Measurements from ENCODE around the gene PLCL2.

PLCL2 gene

DNA sequence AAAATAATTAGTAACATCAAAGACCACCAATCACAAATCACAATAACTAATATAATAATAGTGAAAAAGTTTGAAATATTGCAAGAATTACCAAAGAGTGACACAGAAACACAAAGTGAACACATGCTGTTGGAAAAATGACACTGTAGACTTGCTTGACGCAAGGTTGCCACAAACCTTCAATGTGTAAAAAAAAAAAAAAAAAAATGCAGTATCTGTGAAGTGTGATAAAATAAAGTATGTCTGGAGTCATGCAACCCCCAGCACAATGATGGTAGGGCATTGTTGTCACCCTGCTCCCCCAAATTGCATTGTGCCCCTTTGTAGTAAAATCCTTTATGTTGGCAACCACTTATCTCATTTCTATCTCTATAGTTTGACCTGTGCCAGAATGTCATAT is 190.6 kb downstream of the PLCL2 start:
- Histone ChIP-seq H3K4me1 (ENCODE audit: control insufficient read depth in 1 of 2, insufficient read depth in 1 of 2, low read depth in 1 of 2, low read length in 1 of 2) (no peaks in the 10 kb centered on the region), H3K27me3 (no peaks in the 10 kb centered on the region), H3K27ac (no peak overlapping the region), H3K9me3 (no peaks in the 10 kb centered on the region), H3K36me3 (peaks cover 49% of the 10 kb centered on the region), H3K4me3 (ENCODE audit: low read depth in 1 of 2, low read length in 1 of 2) (no peak overlapping the region)
- TF ChIP-seq, protein P1, sequence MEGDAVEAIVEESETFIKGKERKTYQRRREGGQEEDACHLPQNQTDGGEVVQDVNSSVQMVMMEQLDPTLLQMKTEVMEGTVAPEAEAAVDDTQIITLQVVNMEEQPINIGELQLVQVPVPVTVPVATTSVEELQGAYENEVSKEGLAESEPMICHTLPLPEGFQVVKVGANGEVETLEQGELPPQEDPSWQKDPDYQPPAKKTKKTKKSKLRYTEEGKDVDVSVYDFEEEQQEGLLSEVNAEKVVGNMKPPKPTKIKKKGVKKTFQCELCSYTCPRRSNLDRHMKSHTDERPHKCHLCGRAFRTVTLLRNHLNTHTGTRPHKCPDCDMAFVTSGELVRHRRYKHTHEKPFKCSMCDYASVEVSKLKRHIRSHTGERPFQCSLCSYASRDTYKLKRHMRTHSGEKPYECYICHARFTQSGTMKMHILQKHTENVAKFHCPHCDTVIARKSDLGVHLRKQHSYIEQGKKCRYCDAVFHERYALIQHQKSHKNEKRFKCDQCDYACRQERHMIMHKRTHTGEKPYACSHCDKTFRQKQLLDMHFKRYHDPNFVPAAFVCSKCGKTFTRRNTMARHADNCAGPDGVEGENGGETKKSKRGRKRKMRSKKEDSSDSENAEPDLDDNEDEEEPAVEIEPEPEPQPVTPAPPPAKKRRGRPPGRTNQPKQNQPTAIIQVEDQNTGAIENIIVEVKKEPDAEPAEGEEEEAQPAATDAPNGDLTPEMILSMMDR (IDR thresholded peaks at IDR 0.05) = no peak

DNA sequence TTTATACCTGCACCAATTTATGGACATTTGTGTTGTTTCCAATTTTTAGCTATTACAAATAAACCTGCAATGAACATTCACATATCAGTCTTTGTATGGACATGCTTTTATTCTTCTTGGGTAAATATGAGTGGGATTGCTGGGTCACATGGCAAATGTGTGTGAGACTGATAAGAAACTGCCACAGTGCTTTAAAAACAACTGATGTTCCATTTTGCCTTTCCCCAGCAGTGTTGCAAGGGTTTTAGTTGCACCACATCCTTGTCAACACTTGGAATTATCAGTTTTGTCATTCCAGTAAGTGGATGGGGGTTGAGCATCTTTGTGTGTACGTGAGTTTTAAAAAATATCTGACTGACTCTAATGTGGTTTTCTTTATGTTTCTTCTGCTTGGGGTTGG is 191.2 kb downstream of the PLCL2 start:
- Histone ChIP-seq H3K4me1 (ENCODE audit: control insufficient read depth in 1 of 2, insufficient read depth in 1 of 2, low read depth in 1 of 2, low read length in 1 of 2) (no peaks in the 10 kb centered on the region), H3K36me3 (peaks cover 49% of the 10 kb centered on the region), H3K4me3 (ENCODE audit: low read depth in 1 of 2, low read length in 1 of 2) (no peak overlapping the region), H3K9me3 (no peaks in the 10 kb centered on the region), H3K27ac (no peak overlapping the region), H3K27me3 (no peaks in the 10 kb centered on the region)
- TF ChIP-seq, protein P1 (IDR thresholded peaks at IDR 0.05) = no peak

DNA sequence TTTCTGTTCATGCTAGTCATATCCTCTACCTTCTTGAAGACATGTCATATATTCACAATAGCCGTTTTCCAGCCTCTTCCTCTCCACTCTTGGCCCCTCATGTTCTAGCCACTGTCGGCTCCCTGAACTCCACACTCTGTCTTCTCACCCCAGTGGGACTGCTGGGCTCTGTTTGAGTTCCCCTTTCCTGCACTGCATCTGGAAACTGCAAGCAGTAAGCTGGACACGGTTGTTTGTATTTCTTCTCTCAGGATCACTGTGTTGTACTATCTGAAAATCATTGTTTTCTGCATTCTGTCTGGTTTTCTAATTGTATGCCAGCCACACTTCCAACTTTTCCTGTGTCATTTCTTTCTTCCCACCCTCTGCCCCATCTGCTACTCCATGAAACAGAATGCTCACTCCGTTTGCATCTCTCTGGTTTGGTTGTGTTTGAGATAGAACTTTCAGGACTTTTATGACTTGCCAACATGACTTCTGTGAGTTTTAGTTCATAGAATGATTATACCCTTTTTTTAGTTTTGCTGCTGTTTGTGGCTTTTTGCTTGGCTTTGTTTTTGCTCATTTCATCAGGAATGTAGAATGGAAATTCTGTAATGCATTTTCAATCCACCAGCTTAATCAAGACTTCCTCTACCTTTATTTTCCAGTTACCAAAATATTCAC is 192.3 kb downstream of the PLCL2 start:
- Histone ChIP-seq H3K4me3 (ENCODE audit: low read depth in 1 of 2, low read length in 1 of 2) (no peak overlapping the region), H3K27me3 (no peaks in the 10 kb centered on the region), H3K4me1 (ENCODE audit: control insufficient read depth in 1 of 2, insufficient read depth in 1 of 2, low read depth in 1 of 2, low read length in 1 of 2) (no peaks in the 10 kb centered on the region), H3K27ac (no peak overlapping the region), H3K9me3 (no peaks in the 10 kb centered on the region), H3K36me3 (peaks cover 57% of the 10 kb centered on the region)
- TF ChIP-seq, protein P1 (IDR thresholded peaks at IDR 0.05) = no peak

DNA sequence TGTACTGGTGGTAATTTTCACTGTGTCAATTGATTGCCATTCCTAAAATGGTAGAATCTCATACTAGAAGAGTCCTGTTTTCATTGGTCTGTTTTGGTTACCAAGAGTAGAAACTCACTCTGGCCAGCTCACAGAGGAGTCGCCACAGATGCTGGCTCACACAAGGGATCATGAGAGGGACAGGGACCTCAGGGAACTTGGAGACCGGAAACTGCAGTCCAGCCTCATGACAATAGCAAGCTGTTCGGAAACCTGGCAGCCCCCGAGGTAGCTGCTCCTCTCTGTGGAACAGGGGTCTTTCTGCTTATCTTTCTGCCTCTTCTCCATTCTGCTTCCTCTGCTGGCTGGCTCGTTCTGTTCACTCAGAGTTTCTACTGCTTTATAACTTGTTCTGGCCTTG is 192.9 kb downstream of the PLCL2 start:
- no peaks in the 10 kb centered on the region for H3K9me3 ChIP-seq
- no peak overlapping the region for H3K4me3 ChIP-seq (ENCODE audit: low read depth in 1 of 2, low read length in 1 of 2)
- H3K4me1 ChIP-seq (ENCODE audit: control insufficient read depth in 1 of 2, insufficient read depth in 1 of 2, low read depth in 1 of 2, low read length in 1 of 2) = no peaks in the 10 kb centered on the region
- TF ChIP-seq, protein P1 (IDR thresholded peaks at IDR 0.05) = no peak
- H3K27ac ChIP-seq = no peak overlapping the region
- no peaks in the 10 kb centered on the region for H3K27me3 ChIP-seq
- peaks cover 62% of the 10 kb centered on the region for H3K36me3 ChIP-seq

DNA sequence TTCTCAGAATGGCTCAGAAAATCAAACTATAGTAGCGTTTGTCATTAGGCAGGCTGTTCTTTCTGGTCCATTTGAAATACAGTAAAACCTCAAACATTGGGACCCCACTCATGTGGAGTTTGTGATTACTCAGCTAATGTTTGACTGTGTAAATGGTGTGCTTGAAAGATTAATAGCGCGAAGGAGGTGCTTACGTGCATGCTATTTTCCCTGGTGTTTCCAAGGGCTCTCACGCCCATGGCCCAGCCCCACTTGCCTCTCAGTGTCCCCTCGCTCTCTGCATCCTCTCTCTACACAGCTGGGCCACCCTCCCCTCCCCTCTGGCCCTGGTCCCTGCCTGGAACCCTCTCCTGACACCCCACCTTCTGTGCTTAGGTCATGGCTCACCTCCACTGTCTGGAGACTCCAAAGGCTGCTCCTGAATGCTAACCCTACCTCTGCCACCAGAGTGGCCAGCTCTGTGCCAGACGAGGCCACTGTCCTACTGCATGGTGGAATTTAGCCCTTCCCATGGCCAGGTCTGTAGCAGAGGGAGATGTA is 194.2 kb downstream of the PLCL2 start:
- H3K36me3 ChIP-seq = peaks cover 48% of the 10 kb centered on the region
- H3K27ac ChIP-seq = no peak overlapping the region
- H3K4me1 ChIP-seq (ENCODE audit: control insufficient read depth in 1 of 2, insufficient read depth in 1 of 2, low read depth in 1 of 2, low read length in 1 of 2) = no peaks in the 10 kb centered on the region
- no peak overlapping the region for H3K4me3 ChIP-seq (ENCODE audit: low read depth in 1 of 2, low read length in 1 of 2)
- TF ChIP-seq, protein P1 (IDR thresholded peaks at IDR 0.05) = no peak
- H3K9me3 ChIP-seq = no peaks in the 10 kb centered on the region
- no peaks in the 10 kb centered on the region for H3K27me3 ChIP-seq

Measured in neutrophil (primary cell).